CD4-positive, alpha-beta T cell (primary cell): ENCODE data around the gene SRSF6. TPM values are rescaled to one million over a fixed set of nuclear protein-coding genes. Genes with fewer than 3 reads are reported as not detected.

ENCODE experiments used
- ATAC-seq: fragments of 200-7000 bp; cut with Tn5 transposase; one replicate; pipeline ENCODE4 v1.10.0; 2022; ENCODE audit warnings: mild to moderate bottlenecking; ENCODE audit not compliant: poor library complexity
- CTCF ChIA-PET: fragments of 350-600 bp; sonication (Branson Sonifier 250); formaldehyde crosslinking; loops from one replicate; lab custom pipeline; 2021; ENCODE audit warnings: antibody characterized with exemption, inconsistent platforms; lab: Charles Lee
- POLR2A ChIA-PET: fragments of 350-600 bp; sonication (Branson Sonifier 250); formaldehyde crosslinking; loops from one replicate; lab custom pipeline; 2021; ENCODE audit warnings: antibody characterized with exemption, inconsistent platforms; lab: Charles Lee
- DNase-seq, 14 experiments: peaks; one replicate each; pipeline ENCODE4 v3.0.0-alpha.2; 2013 to 2020; ENCODE audit warnings: mixed read lengths in 2 of 14
- H3K27ac ChIP-seq, 2 donors: one replicate each; pipeline versions ENCODE4 v1.5.1 to v1.7.0; 2013; ENCODE audit warnings: low read length in 2 of 2, low read depth in 1 of 2, mild to moderate bottlenecking in 1 of 2
- H3K27me3 ChIP-seq, 2 experiments: 1 replicate in 1 of 2; 2 replicates in 1 of 2; pipeline versions ENCODE4 v1.6.1 to v1.7.0; 2013; ENCODE audit warnings: low read length in 2 of 2, control low read depth in 1 of 2, mild to moderate bottlenecking in 1 of 2, moderate library complexity in 1 of 2; ENCODE audit not compliant: insufficient read depth in 2 of 2, control insufficient read depth in 1 of 2
- H3K36me3 ChIP-seq: one replicate; pipeline ENCODE4 v1.6.1; 2013; ENCODE audit warnings: low read length, control low read depth; ENCODE audit not compliant: insufficient read depth
- H3K4me1 ChIP-seq: one replicate; pipeline ENCODE4 v1.6.1; 2013; ENCODE audit warnings: low read length, control low read depth; ENCODE audit not compliant: insufficient read depth
- H3K4me3 ChIP-seq: one replicate; pipeline ENCODE4 v1.5.1; 2013; ENCODE audit warnings: mild to moderate bottlenecking, low read length, moderate library complexity
- H3K9me3 ChIP-seq, 2 experiments: 1 replicate in 1 of 2; 2 replicates in 1 of 2; pipeline versions ENCODE4 v1.6.1 to v1.7.0; 2013; ENCODE audit warnings: low read length in 2 of 2, mild to moderate bottlenecking in 2 of 2, control low read depth in 1 of 2, moderate library complexity in 1 of 2; ENCODE audit not compliant: control insufficient read depth in 1 of 2, insufficient read depth in 1 of 2
- H3K27ac Mint-ChIP-seq: one replicate; pipeline ENCODE4 v1.8.0; 2020; ENCODE audit warnings: mixed read lengths
- H3K27me3 Mint-ChIP-seq: one replicate; pipeline ENCODE4 v1.8.0; 2021; ENCODE audit warnings: mixed read lengths
- H3K36me3 Mint-ChIP-seq: one replicate; pipeline ENCODE4 v1.8.0; 2021; ENCODE audit warnings: low read depth, mixed read lengths
- H3K4me1 Mint-ChIP-seq: one replicate; pipeline ENCODE4 v1.8.0; 2021; ENCODE audit warnings: low read depth, mixed read lengths
- H3K4me3 Mint-ChIP-seq: one replicate; pipeline ENCODE4 v1.8.0; 2020; ENCODE audit warnings: mild to moderate bottlenecking, mixed read lengths
- H3K9me3 Mint-ChIP-seq: one replicate; pipeline ENCODE4 v1.8.0; 2020; ENCODE audit warnings: mixed read lengths
- CTCF ChIP-seq: fragments of 200-600 bp; IDR thresholded peaks from one replicate; pipeline ENCODE4 v1.8.0; 2022; ENCODE audit warnings: antibody characterized with exemption, mild to moderate bottlenecking
- intact Hi-C, 2 experiments: fragments of 100-400 bp; cut with DNase I in 1 of 2; cut with micrococcal nuclease in 1 of 2; formaldehyde crosslinking; loops; one replicate each; pipeline versions ENCODE4 v1.15.1 to v1.9.0; 2023 to 2025; cut with DNase I, micrococcal nuclease
- total RNA-seq, 174 experiments: library from RNA in 2 of 174; stranded (reverse) in 2 of 174; gene quantifications; one replicate each; pipeline ENCODE4 v1.2.3 and lab custom pipeline; 2021 to 2026

Gene SRSF6
- total RNA-seq, 2 experiments from 2014 or later: 312 to 313 TPM

- intact Hi-C loops: loop anchor here (1.0 to 5.0 kb wide), 6 partner anchors 242 to 741 kb away; no protein-coding TSS in a partner anchor
These were observed 8.8 kb upstream of the SRSF6 start for GRCh38 chr20:43448748-43449535.

GRCh38 chr20:43450841-43451799, 6.6 kb upstream of the SRSF6 start:
- Mint-ChIP-seq H3K4me1 (peaks cover 6% of the 10 kb centered on the region), H3K27ac (no peak overlapping the region), H3K4me3 (no peak overlapping the region), H3K36me3 (no peaks in the 10 kb centered on the region), H3K9me3 (no peaks in the 10 kb centered on the region), H3K27me3 (peaks cover 43% of the 10 kb centered on the region)
- H3K36me3 ChIP-seq: no peaks in the 10 kb centered on the region
- DNase-seq (no peak), ATAC-seq (no peak)
- intact Hi-C loops: loop anchor here in 1 of 2 experiments (10.0 kb wide), 3 partner anchors 864 to 1836 kb away; partner anchors contain the start of genes CHD6, FITM2 and YWHAB
- H3K27ac ChIP-seq: no peak overlapping the region
- H3K9me3 ChIP-seq: no peaks in the 10 kb centered on the region
- peaks cover 8 to 9% of the 10 kb centered on the region in 2 experiments for H3K27me3 ChIP-seq
- H3K4me1 ChIP-seq: peaks cover 5% of the 10 kb centered on the region
- ChIA-PET CTCF (no interaction called here), POLR2A (interaction anchor here (1.6 kb wide), 1 partner anchor 7 kb away, joined by 4 read pairs; no protein-coding TSS in a partner anchor)
- no peak for TF ChIP-seq CTCF
- H3K4me3 ChIP-seq: no peak overlapping the region

More at GRCh38 chr20:43448748-43449535, 8.8 kb upstream of the SRSF6 start:
- peak; percentile 76 for TF ChIP-seq CTCF
- DNase-seq: peak; percentile 16 to 72 (median 32)
- H3K27me3 Mint-ChIP-seq: peaks cover 49% of the 10 kb centered on the region
- Histone ChIP-seq H3K27ac (no peak overlapping the region), H3K4me3 (no peak overlapping the region), H3K9me3 (no peaks in the 10 kb centered on the region), H3K4me1 (peaks cover 4% of the 10 kb centered on the region), H3K27me3 (peaks cover 5 to 12% of the 10 kb centered on the region in 2 experiments), H3K36me3 (no peaks in the 10 kb centered on the region)
- H3K36me3 Mint-ChIP-seq: no peaks in the 10 kb centered on the region
- ATAC-seq: peak; percentile 75
- ChIA-PET POLR2A (interaction anchor here (1.6 kb wide), 1 partner anchor 10 kb away, joined by 4 read pairs; no protein-coding TSS in a partner anchor), CTCF (interaction anchor here (0.6 to 1.6 kb wide), 5 partner anchors 14 to 243 kb away, joined by 3 to 6 read pairs (median 4); no protein-coding TSS in a partner anchor)
- no peak overlapping the region for H3K4me3 Mint-ChIP-seq
- H3K9me3 Mint-ChIP-seq: no peaks in the 10 kb centered on the region
- no peak overlapping the region for H3K27ac Mint-ChIP-seq
- peaks cover 6% of the 10 kb centered on the region for H3K4me1 Mint-ChIP-seq
